ENCODE results near the gene CADM1.

Gene CADM1

GRCh38 chr11:115148101-115148500 lies 356.1 kb downstream of the CADM1 start:
- H3K27ac Mint-ChIP-seq, result no peak overlapping the region
- no peak for DNase-seq (ENCODE audit: low spot score)
- peaks cover 3% of the 10 kb centered on the region for H3K4me1 Mint-ChIP-seq (ENCODE audit: low read depth)
- H3K9me3 Mint-ChIP-seq, result peaks cover 9% of the 10 kb centered on the region
- H3K36me3 Mint-ChIP-seq (ENCODE audit: low read depth), result no peaks in the 10 kb centered on the region
- H3K4me3 Mint-ChIP-seq, result no peak overlapping the region
- H3K27me3 Mint-ChIP-seq (ENCODE audit: low read depth), result no peaks in the 10 kb centered on the region

- Mint-ChIP-seq H3K4me3 (no peak overlapping the region), H3K27me3 (ENCODE audit: low read depth) (no peaks in the 10 kb centered on the region), H3K36me3 (ENCODE audit: low read depth) (no peaks in the 10 kb centered on the region), H3K4me1 (ENCODE audit: low read depth) (no peaks in the 10 kb centered on the region), H3K9me3 (peaks cover 7% of the 10 kb centered on the region), H3K27ac (no peak overlapping the region)
- DNase-seq (ENCODE audit: low spot score), result no peak
Measured at GRCh38 chr11:115147243-115147807, 356.9 kb downstream of the CADM1 start.

- H3K9me3 Mint-ChIP-seq, result peaks cover 7% of the 10 kb centered on the region
Measured at GRCh38 chr11:115146425-115146824, 357.8 kb downstream of the CADM1 start.

GRCh38 chr11:115145324-115145723 lies 358.9 kb downstream of the CADM1 start:
- H3K27ac Mint-ChIP-seq, result no peak overlapping the region
- peaks cover 7% of the 10 kb centered on the region for H3K9me3 Mint-ChIP-seq

More at GRCh38 chr11:115146425-115146824, 357.8 kb downstream of the CADM1 start:
- no peak for DNase-seq (ENCODE audit: low spot score)
- no peaks in the 10 kb centered on the region for H3K36me3 Mint-ChIP-seq (ENCODE audit: low read depth)
- no peaks in the 10 kb centered on the region for H3K4me1 Mint-ChIP-seq (ENCODE audit: low read depth)
- no peak overlapping the region for H3K27ac Mint-ChIP-seq
- H3K27me3 Mint-ChIP-seq (ENCODE audit: low read depth), result no peaks in the 10 kb centered on the region
- H3K4me3 Mint-ChIP-seq, result no peak overlapping the region

GRCh38 chr11:115144914-115145313 lies 359.3 kb downstream of the CADM1 start:
- Mint-ChIP-seq H3K4me3 (no peak overlapping the region), H3K27me3 (ENCODE audit: low read depth) (peaks cover 7% of the 10 kb centered on the region), H3K27ac (no peak overlapping the region), H3K9me3 (peaks cover 7% of the 10 kb centered on the region), H3K4me1 (ENCODE audit: low read depth) (no peaks in the 10 kb centered on the region), H3K36me3 (ENCODE audit: low read depth) (no peaks in the 10 kb centered on the region)
- no peak for DNase-seq (ENCODE audit: low spot score)

More at GRCh38 chr11:115145324-115145723, 358.9 kb downstream of the CADM1 start:
- H3K4me3 Mint-ChIP-seq, result no peak overlapping the region
- H3K27me3 Mint-ChIP-seq (ENCODE audit: low read depth), result peaks cover 6% of the 10 kb centered on the region
- H3K4me1 Mint-ChIP-seq (ENCODE audit: low read depth), result no peaks in the 10 kb centered on the region
- no peak for DNase-seq (ENCODE audit: low spot score)
- no peaks in the 10 kb centered on the region for H3K36me3 Mint-ChIP-seq (ENCODE audit: low read depth)

- H3K4me1 Mint-ChIP-seq (ENCODE audit: low read depth), result no peaks in the 10 kb centered on the region
- peaks cover 11% of the 10 kb centered on the region for H3K27me3 Mint-ChIP-seq (ENCODE audit: low read depth)
- H3K36me3 Mint-ChIP-seq (ENCODE audit: low read depth), result no peaks in the 10 kb centered on the region
- H3K9me3 Mint-ChIP-seq, result peaks cover 7% of the 10 kb centered on the region
- H3K4me3 Mint-ChIP-seq, result no peak overlapping the region
- no peak for DNase-seq (ENCODE audit: low spot score)
- no peak overlapping the region for H3K27ac Mint-ChIP-seq
Measured at GRCh38 chr11:115144014-115144413, 360.2 kb downstream of the CADM1 start.

GRCh38 chr11:115141231-115142114 lies 362.7 kb downstream of the CADM1 start:
- Mint-ChIP-seq H3K9me3 (no peaks in the 10 kb centered on the region), H3K27ac (no peak overlapping the region), H3K36me3 (ENCODE audit: low read depth) (no peaks in the 10 kb centered on the region), H3K4me1 (ENCODE audit: low read depth) (no peaks in the 10 kb centered on the region), H3K27me3 (ENCODE audit: low read depth) (peaks cover 11% of the 10 kb centered on the region), H3K4me3 (no peak overlapping the region)
- no peak for DNase-seq (ENCODE audit: low spot score)

- Mint-ChIP-seq H3K4me3 (no peak overlapping the region), H3K4me1 (ENCODE audit: low read depth) (no peaks in the 10 kb centered on the region), H3K27me3 (ENCODE audit: low read depth) (peaks cover 9% of the 10 kb centered on the region), H3K36me3 (ENCODE audit: low read depth) (no peaks in the 10 kb centered on the region), H3K9me3 (no peaks in the 10 kb centered on the region), H3K27ac (no peak overlapping the region)
- DNase-seq (ENCODE audit: low spot score), result no peak
Measured at GRCh38 chr11:115135936-115136335, 368.3 kb downstream of the CADM1 start.

GRCh38 chr11:115134926-115135325 lies 369.3 kb downstream of the CADM1 start:
- Mint-ChIP-seq H3K9me3 (no peaks in the 10 kb centered on the region), H3K36me3 (ENCODE audit: low read depth) (no peaks in the 10 kb centered on the region), H3K4me1 (ENCODE audit: low read depth) (no peaks in the 10 kb centered on the region), H3K27me3 (ENCODE audit: low read depth) (peaks cover 4% of the 10 kb centered on the region), H3K27ac (no peak overlapping the region), H3K4me3 (no peak overlapping the region)
- no peak for DNase-seq (ENCODE audit: low spot score)

- Mint-ChIP-seq H3K4me3 (no peak overlapping the region), H3K27me3 (ENCODE audit: low read depth) (peaks cover 4% of the 10 kb centered on the region), H3K27ac (no peak overlapping the region), H3K4me1 (ENCODE audit: low read depth) (no peaks in the 10 kb centered on the region), H3K9me3 (no peaks in the 10 kb centered on the region), H3K36me3 (ENCODE audit: low read depth) (no peaks in the 10 kb centered on the region)
- no peak for DNase-seq (ENCODE audit: low spot score)
Measured at GRCh38 chr11:115133475-115134209, 370.6 kb downstream of the CADM1 start.

- no peak overlapping the region for H3K4me3 Mint-ChIP-seq
- peaks cover 4% of the 10 kb centered on the region for H3K27me3 Mint-ChIP-seq (ENCODE audit: low read depth)
Measured at GRCh38 chr11:115132436-115133228, 371.6 kb downstream of the CADM1 start.

GRCh38 chr11:115129473-115130289 lies 374.5 kb downstream of the CADM1 start:
- Mint-ChIP-seq H3K4me1 (ENCODE audit: low read depth) (no peaks in the 10 kb centered on the region), H3K27me3 (ENCODE audit: low read depth) (peaks cover 4% of the 10 kb centered on the region), H3K4me3 (no peak overlapping the region), H3K36me3 (ENCODE audit: low read depth) (no peaks in the 10 kb centered on the region), H3K9me3 (no peaks in the 10 kb centered on the region), H3K27ac (no peak overlapping the region)
- no peak for DNase-seq (ENCODE audit: low spot score)

More at GRCh38 chr11:115132436-115133228, 371.6 kb downstream of the CADM1 start:
- no peak overlapping the region for H3K27ac Mint-ChIP-seq
- H3K9me3 Mint-ChIP-seq, result no peaks in the 10 kb centered on the region
- DNase-seq (ENCODE audit: low spot score), result no peak
- no peaks in the 10 kb centered on the region for H3K4me1 Mint-ChIP-seq (ENCODE audit: low read depth)
- H3K36me3 Mint-ChIP-seq (ENCODE audit: low read depth), result no peaks in the 10 kb centered on the region

GRCh38 chr11:115128226-115128625 lies 376.0 kb downstream of the CADM1 start:
- Mint-ChIP-seq H3K36me3 (ENCODE audit: low read depth) (no peaks in the 10 kb centered on the region), H3K9me3 (no peaks in the 10 kb centered on the region), H3K4me3 (no peak overlapping the region), H3K27ac (no peak overlapping the region), H3K4me1 (ENCODE audit: low read depth) (no peaks in the 10 kb centered on the region), H3K27me3 (ENCODE audit: low read depth) (peaks cover 4% of the 10 kb centered on the region)
- no peak for DNase-seq (ENCODE audit: low spot score)

All from T-helper 2 cell treated with Interferon-gamma antibody and Interleukin-4, amounts not matched to agents 5 μg/mL and 100 μg/mL, for 36 hours (primary cell).